ENCODE results near the gene SSBP3.
"Not testable (repeated sequence)": the region's sequence is repeated elsewhere in the genome, so short reads cannot be mapped to it uniquely, and the experiment has no call there.

Gene SSBP3

GRCh38 chr1:54215523-54215922 lies 190.7 kb downstream of the SSBP3 start:
- DNase-seq = no peak

- no peak for DNase-seq
These were observed 193.3 kb downstream of the SSBP3 start for GRCh38 chr1:54212872-54213271.

GRCh38 chr1:54207896-54208295 lies 198.3 kb downstream of the SSBP3 start:
- DNase-seq = not testable (repeated sequence)

- DNase-seq = no peak
These were observed 198.9 kb downstream of the SSBP3 start for GRCh38 chr1:54207287-54207686.

GRCh38 chr1:54204199-54204598 lies 202.0 kb downstream of the SSBP3 start:
- DNase-seq = no peak

- no peak for DNase-seq
These were observed 205.6 kb downstream of the SSBP3 start for GRCh38 chr1:54200519-54200997.

GRCh38 chr1:54199765-54200518 lies 206.3 kb downstream of the SSBP3 start, which contains the start of the genes CYB5RL and MRPL37:
CYB5RL (minus strand) TSS chr1:54200030; CDS start chr1:54195616, 4,414 bp downstream.
MRPL37 (plus strand) TSS chr1:54200167; CDS start chr1:54200244, 77 bp downstream.
- peak; percentile 96 to 98 for DNase-seq

GRCh38 chr1:54199151-54199764 lies 206.9 kb downstream of the SSBP3 start:
- peak in 1 of 2 experiments; percentile 18 for DNase-seq

GRCh38 chr1:54193453-54193852 lies 212.7 kb downstream of the SSBP3 start:
- DNase-seq = no peak

GRCh38 chr1:54191525-54191924 lies 214.7 kb downstream of the SSBP3 start:
- DNase-seq = no peak

- no peak for DNase-seq
These were observed 215.7 kb downstream of the SSBP3 start for GRCh38 chr1:54190526-54190925.

GRCh38 chr1:54188291-54188690 lies 217.9 kb downstream of the SSBP3 start:
- DNase-seq = no peak

GRCh38 chr1:54186056-54186455 lies 220.1 kb downstream of the SSBP3 start:
- no peak for DNase-seq

GRCh38 chr1:54180701-54181360 lies 225.4 kb downstream of the SSBP3 start:
- DNase-seq = no peak

- no peak for DNase-seq
These were observed 227.7 kb downstream of the SSBP3 start for GRCh38 chr1:54178296-54179070.

GRCh38 chr1:54177726-54178125 lies 228.5 kb downstream of the SSBP3 start:
- no peak for DNase-seq

GRCh38 chr1:54176621-54177327 lies 229.4 kb downstream of the SSBP3 start:
- DNase-seq = no peak

Data from SHP77 (cell line).